ENCODE measurements around the gene DDX1. TPM values are rescaled to one million over a fixed set of nuclear protein-coding genes. Genes with fewer than 3 reads are reported as not detected.

Gene DDX1
- polyA plus RNA-seq, 3 donors, result 14.1 to 35.4 (median 30.1) TPM

- Mint-ChIP-seq H3K36me3 (peaks cover 18 to 26% of the 10 kb centered on the region in 2 donors), H3K4me3 (no peak overlapping the region), H3K9me3 (peaks cover 0 to 8% (median 0%) of the 10 kb centered on the region in 7 donors), H3K4me1 (peaks cover 10% of the 10 kb centered on the region), H3K27me3 (ENCODE audit: low read depth in 3 of 3) (no peaks in the 10 kb centered on the region), H3K27ac (no peak overlapping the region)
- H3K27ac ChIP-seq (ENCODE audit: low read depth in 1 of 2, low read length in 2 of 2), result no peak overlapping the region
- no peak overlapping the region for H3K4me3 ChIP-seq (replicated peaks in 1 of 3; ENCODE audit: low read depth in 2 of 3, low read length in 3 of 3)
- no peaks in the 10 kb centered on the region for H3K79me2 ChIP-seq (ENCODE audit: insufficient read depth, low read length)
- H2AFZ ChIP-seq (ENCODE audit: insufficient read depth, low read depth, low read length, poor library complexity, severe bottlenecking), result no peak overlapping the region
- 100% methylated on average over 2 of the region's 3 CpGs for WGBS (ENCODE audit: insufficient coverage)
- no peak for TF ChIP-seq CTCF (IDR thresholded peaks at IDR 0.05)
- H3K9ac ChIP-seq (ENCODE audit: insufficient read depth, low read length, poor library complexity, severe bottlenecking), result no peak overlapping the region
- DNase-seq, result no peak
- H4K20me1 ChIP-seq (ENCODE audit: insufficient read depth, low read length), result no peaks in the 10 kb centered on the region
- H3K9me3 ChIP-seq (replicated peaks in 1 of 2; ENCODE audit: control insufficient read depth in 1 of 2, insufficient read depth in 1 of 2, low read length in 2 of 2), result no peaks in the 10 kb centered on the region
- no peaks in the 10 kb centered on the region for H3K4me1 ChIP-seq (ENCODE audit: control insufficient read depth in 1 of 2, insufficient read depth in 2 of 2, low read length in 2 of 2)
- peaks cover 6 to 26% of the 10 kb centered on the region in 2 donors for H3K36me3 ChIP-seq (replicated peaks in 1 of 2; ENCODE audit: control insufficient read depth in 1 of 2, insufficient read depth in 2 of 2, low read length in 2 of 2)
- intact Hi-C loops (cut with micrococcal nuclease), result no loop called here
- H3K27me3 ChIP-seq (ENCODE audit: control insufficient read depth in 2 of 2, insufficient read depth in 2 of 2, low read length in 2 of 2), result no peaks in the 10 kb centered on the region
- no peak overlapping the region for H3K4me2 ChIP-seq (replicated peaks; ENCODE audit: extremely low read depth, low read length, poor library complexity, severe bottlenecking)
Observed at GRCh38 chr2:15543053-15543452, 48.6 kb upstream of the DDX1 start.

- Histone ChIP-seq H3K36me3 (replicated peaks in 1 of 2; ENCODE audit: control insufficient read depth in 1 of 2, insufficient read depth in 2 of 2, low read length in 2 of 2) (peaks cover 7 to 27% of the 10 kb centered on the region in 2 donors), H3K4me1 (ENCODE audit: control insufficient read depth in 1 of 2, insufficient read depth in 2 of 2, low read length in 2 of 2) (no peaks in the 10 kb centered on the region), H3K27ac (ENCODE audit: low read depth in 1 of 2, low read length in 2 of 2) (no peak overlapping the region), H3K79me2 (ENCODE audit: insufficient read depth, low read length) (no peaks in the 10 kb centered on the region), H3K4me2 (replicated peaks; ENCODE audit: extremely low read depth, low read length, poor library complexity, severe bottlenecking) (no peak overlapping the region), H3K4me3 (replicated peaks in 1 of 3; ENCODE audit: low read depth in 2 of 3, low read length in 3 of 3) (no peak overlapping the region), H3K9me3 (replicated peaks in 1 of 2; ENCODE audit: control insufficient read depth in 1 of 2, insufficient read depth in 1 of 2, low read length in 2 of 2) (no peaks in the 10 kb centered on the region), H3K9ac (ENCODE audit: insufficient read depth, low read length, poor library complexity, severe bottlenecking) (no peak overlapping the region), H4K20me1 (ENCODE audit: insufficient read depth, low read length) (no peaks in the 10 kb centered on the region), H2AFZ (ENCODE audit: insufficient read depth, low read depth, low read length, poor library complexity, severe bottlenecking) (no peak overlapping the region), H3K27me3 (ENCODE audit: control insufficient read depth in 2 of 2, insufficient read depth in 2 of 2, low read length in 2 of 2) (no peaks in the 10 kb centered on the region)
- Mint-ChIP-seq H3K4me1 (peaks cover 10% of the 10 kb centered on the region), H3K27ac (no peak overlapping the region), H3K4me3 (no peak overlapping the region), H3K9me3 (peaks cover 0 to 8% (median 0%) of the 10 kb centered on the region in 7 donors), H3K36me3 (peaks cover 20 to 24% of the 10 kb centered on the region in 2 donors), H3K27me3 (ENCODE audit: low read depth in 3 of 3) (no peaks in the 10 kb centered on the region)
- DNase-seq, result no peak
- WGBS (ENCODE audit: insufficient coverage), result 100% methylated on average over 1 of the region's 6 CpGs
- TF ChIP-seq CTCF (IDR thresholded peaks at IDR 0.05), result no peak
- intact Hi-C loops (cut with micrococcal nuclease), result no loop called here
Observed at GRCh38 chr2:15543541-15543940, 48.1 kb upstream of the DDX1 start.
